DOHH2 (cell line): ENCODE results near the gene KCNJ6.

Experiments used
- H3F3A ChIP-seq: fragments of 200-600 bp; sonication (generic), shearing (Covaris generic); 2 replicates; pipeline ENCODE4 v1.6.0; 2016; ENCODE audit warnings: antibody characterized with exemption, mild to moderate bottlenecking; ENCODE audit not compliant: control insufficient read depth, insufficient read depth
- H3K27ac ChIP-seq: fragments of 200-600 bp; sonication (generic); 2 replicates; pipeline ENCODE4 v1.5.1; 2014; ENCODE audit warnings: low read depth, mild to moderate bottlenecking, low read length, moderate library complexity
- H3K27me3 ChIP-seq: fragments of 200-600 bp; sonication (generic); 2 replicates; pipeline ENCODE4 v1.6.1; 2014; ENCODE audit warnings: mild to moderate bottlenecking, low read length, mixed read lengths; ENCODE audit not compliant: control insufficient read depth
- H3K36me3 ChIP-seq: fragments of 200-600 bp; sonication (generic); 2 replicates; pipeline ENCODE4 v1.6.1; 2014; ENCODE audit warnings: mild to moderate bottlenecking, low read length, moderate library complexity, mixed read lengths; ENCODE audit not compliant: control insufficient read depth
- H3K4me1 ChIP-seq: fragments of 200-600 bp; sonication (generic); 2 replicates; pipeline ENCODE4 v1.6.1; 2014; ENCODE audit warnings: mild to moderate bottlenecking, low read length, mixed read lengths; ENCODE audit not compliant: control insufficient read depth
- H3K4me2 ChIP-seq: fragments of 200-600 bp; sonication (generic); 2 replicates; pipeline ENCODE4 v1.6.0; 2014; ENCODE audit warnings: mild to moderate bottlenecking, low read length, moderate library complexity
- H3K4me3 ChIP-seq: fragments of 200-600 bp; sonication (generic); 2 replicates; pipeline ENCODE4 v1.5.1; 2014; ENCODE audit warnings: mild to moderate bottlenecking, low read length, mixed read lengths
- H3K79me2 ChIP-seq: fragments of 200-600 bp; sonication (generic); 2 replicates; pipeline ENCODE4 v1.6.1; 2014; ENCODE audit warnings: mild to moderate bottlenecking, low read length, mixed read lengths; ENCODE audit not compliant: control insufficient read depth
- H3K9me2 ChIP-seq: fragments of 200-600 bp; sonication (generic); replicated peaks from 2 replicates; pipeline ENCODE4 v1.6.1; 2014; ENCODE audit warnings: mild to moderate bottlenecking, low read length, mixed read lengths; ENCODE audit not compliant: control insufficient read depth
- H3K9me3 ChIP-seq: fragments of 200-600 bp; sonication (generic); 2 replicates; pipeline ENCODE4 v1.6.1; 2014; ENCODE audit warnings: antibody characterized with exemption, low read length, mixed read lengths; ENCODE audit not compliant: control insufficient read depth, insufficient read depth
- H4K20me1 ChIP-seq: fragments of 200-600 bp; sonication (generic); 2 replicates; pipeline ENCODE4 v1.6.0; 2014; ENCODE audit warnings: low read depth, mild to moderate bottlenecking, antibody characterized with exemption, low read length, moderate library complexity; ENCODE audit not compliant: control insufficient read depth, insufficient read depth
- CTCF ChIP-seq: fragments of 200-600 bp; sonication (generic); IDR thresholded peaks from one replicate; pipeline ENCODE4 v1.5.1; 2014; ENCODE audit warnings: antibody characterized with exemption, mild to moderate bottlenecking, low read depth, low read length; ENCODE audit not compliant: poor library complexity, severe bottlenecking
- EZH2phosphoT487 ChIP-seq: fragments of 200-600 bp; sonication (generic); IDR thresholded peaks from 2 replicates; pipeline ENCODE4 v1.6.1; 2017; ENCODE audit warnings: borderline replicate concordance, mild to moderate bottlenecking, antibody characterized with exemption, low read length, moderate library complexity, mixed read lengths

KCNJ6 gene

DNA sequence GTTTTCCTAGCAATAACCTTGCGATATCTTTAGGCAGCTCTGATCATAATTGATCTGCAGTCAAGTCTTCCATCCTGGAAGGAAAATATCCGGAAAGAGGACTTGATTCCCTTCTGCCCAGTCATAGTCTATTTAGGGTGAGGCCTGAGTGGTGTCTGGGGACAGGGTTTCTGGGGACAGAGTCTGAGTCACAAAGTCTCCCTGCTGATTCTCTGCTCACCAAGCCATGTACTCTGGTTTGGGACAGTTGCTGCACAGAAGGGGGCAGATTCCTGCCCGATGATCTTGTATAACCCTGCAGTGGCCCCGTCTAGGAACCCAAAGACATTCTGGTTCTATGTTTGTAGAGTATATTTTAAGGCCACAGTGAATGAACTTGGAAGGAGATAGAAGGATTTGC, 178.8 kb downstream of the KCNJ6 start:
- H3K79me2 ChIP-seq: no peaks in the 10 kb centered on the region

GRCh38 chr21:37734846-37735245, 181.4 kb downstream of the KCNJ6 start:
- H3K36me3 ChIP-seq: no peaks in the 10 kb centered on the region
- TF ChIP-seq CTCF (no peak), EZH2phosphoT487 (no peak)
- H3F3A ChIP-seq: no peaks in the 10 kb centered on the region
- H4K20me1 ChIP-seq: no peaks in the 10 kb centered on the region
- H3K4me2 ChIP-seq: no peak overlapping the region
- H3K27ac ChIP-seq: no peak overlapping the region
- no peaks in the 10 kb centered on the region for H3K9me3 ChIP-seq
- H3K79me2 ChIP-seq: no peaks in the 10 kb centered on the region
- H3K9me2 ChIP-seq: no peaks in the 10 kb centered on the region; the same call in 1 of the 2 replicates
- no peaks in the 10 kb centered on the region for H3K4me1 ChIP-seq
- H3K27me3 ChIP-seq: no peaks in the 10 kb centered on the region
- no peak overlapping the region for H3K4me3 ChIP-seq

More for the DNA sequence above, 178.8 kb downstream of the KCNJ6 start:
- H3K4me3 ChIP-seq: no peak overlapping the region
- no peaks in the 10 kb centered on the region for H3K36me3 ChIP-seq
- H3K27ac ChIP-seq: no peak overlapping the region
- H3F3A ChIP-seq: no peaks in the 10 kb centered on the region
- no peaks in the 10 kb centered on the region for H3K9me3 ChIP-seq
- H3K4me2 ChIP-seq: no peak overlapping the region
- H3K4me1 ChIP-seq: no peaks in the 10 kb centered on the region
- H3K9me2 ChIP-seq: no peaks in the 10 kb centered on the region; the same call in 1 of the 2 replicates
- TF ChIP-seq CTCF (no peak), EZH2phosphoT487 (no peak)
- no peaks in the 10 kb centered on the region for H4K20me1 ChIP-seq
- no peaks in the 10 kb centered on the region for H3K27me3 ChIP-seq

DNA sequence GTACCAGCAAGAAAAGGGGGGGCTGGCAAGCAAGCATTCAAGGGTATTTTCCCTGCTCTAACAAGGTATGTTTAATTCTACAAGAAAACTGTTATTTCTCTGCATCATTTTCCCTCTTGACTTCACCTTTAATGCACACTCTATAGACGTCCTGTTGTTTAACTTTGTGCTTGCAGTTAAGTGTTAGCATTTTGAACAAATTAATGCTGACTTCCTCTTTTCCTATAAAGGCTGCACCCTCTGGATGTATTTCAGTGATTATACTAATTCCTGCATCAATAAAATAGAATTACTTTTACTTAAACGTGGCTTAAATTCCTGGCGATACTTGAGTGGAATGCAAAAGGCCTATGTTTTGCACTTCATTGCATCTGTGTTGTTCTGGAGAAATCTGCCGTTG, 183.3 kb downstream of the KCNJ6 start:
- H3F3A ChIP-seq: no peaks in the 10 kb centered on the region
- H3K4me2 ChIP-seq: no peak overlapping the region
- no peaks in the 10 kb centered on the region for H3K9me2 ChIP-seq
- H3K9me3 ChIP-seq: no peaks in the 10 kb centered on the region
- no peaks in the 10 kb centered on the region for H3K79me2 ChIP-seq
- TF ChIP-seq CTCF: no peak
- TF ChIP-seq EZH2phosphoT487: no peak
- no peak overlapping the region for H3K27ac ChIP-seq
- H3K4me3 ChIP-seq: no peak overlapping the region
- no peaks in the 10 kb centered on the region for H4K20me1 ChIP-seq
- no peaks in the 10 kb centered on the region for H3K4me1 ChIP-seq
- no peaks in the 10 kb centered on the region for H3K27me3 ChIP-seq
- H3K36me3 ChIP-seq: no peaks in the 10 kb centered on the region

DNA sequence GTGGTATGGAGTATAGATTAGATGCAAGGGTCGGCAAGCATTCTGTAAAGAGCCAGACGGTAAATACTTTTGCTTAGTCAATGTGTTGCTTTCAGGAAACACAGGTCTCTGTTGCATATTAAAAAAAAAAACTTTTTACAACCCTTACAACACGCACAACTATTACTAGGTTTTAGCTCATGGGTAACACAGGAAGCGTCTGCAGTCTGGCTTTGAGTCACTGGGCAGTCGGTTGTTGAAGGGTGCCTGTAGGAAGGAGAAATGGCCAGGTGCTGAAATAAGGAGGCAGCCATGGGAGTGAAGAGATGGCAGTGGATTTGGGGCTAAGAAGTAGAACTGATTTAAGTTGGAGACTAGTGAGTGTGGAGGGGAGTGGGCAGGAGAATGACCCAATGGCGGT, 192.1 kb downstream of the KCNJ6 start:
- no peaks in the 10 kb centered on the region for H3K9me3 ChIP-seq
- H3F3A ChIP-seq: no peaks in the 10 kb centered on the region
- no peak overlapping the region for H3K4me2 ChIP-seq
- no peaks in the 10 kb centered on the region for H3K4me1 ChIP-seq
- H3K79me2 ChIP-seq: no peaks in the 10 kb centered on the region
- H3K4me3 ChIP-seq: no peak overlapping the region
- H3K36me3 ChIP-seq: no peaks in the 10 kb centered on the region
- no peaks in the 10 kb centered on the region for H3K9me2 ChIP-seq
- H3K27me3 ChIP-seq: no peaks in the 10 kb centered on the region
- TF ChIP-seq CTCF (no peak), EZH2phosphoT487 (no peak)
- no peaks in the 10 kb centered on the region for H4K20me1 ChIP-seq
- no peak overlapping the region for H3K27ac ChIP-seq
